Measurements from ENCODE around the gene BTD. TPM values are rescaled to one million over a fixed set of nuclear protein-coding genes. Genes with fewer than 3 reads are reported as not detected.

The BTD gene
- total and polyA plus RNA-seq, 10 of the 15 experiments (the other 5 are each of a cell fraction or from before 2014, with no cell fraction given), result 3.4 to 10.3 (median 5.0) TPM

DNA sequence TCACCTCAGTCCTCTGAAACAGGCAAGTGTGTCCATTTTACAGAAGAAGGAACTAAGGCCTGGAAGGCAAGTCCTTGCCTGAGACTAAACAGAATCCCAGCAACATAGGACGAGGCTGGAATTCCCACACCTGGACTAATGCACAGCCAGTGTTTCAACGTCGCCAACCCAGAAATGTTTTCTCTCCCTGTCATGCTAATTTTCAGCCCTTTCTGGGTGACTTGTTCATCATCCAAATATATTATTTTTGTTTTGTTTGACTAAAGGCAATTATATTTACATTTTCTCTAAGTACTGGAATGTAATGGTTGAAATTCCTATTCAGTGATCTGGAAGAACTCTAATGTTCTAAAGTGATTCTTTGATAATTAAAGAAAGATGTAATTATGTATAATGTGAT lies 51.8 kb downstream of the BTD start:
- no peak for DNase-seq (ENCODE audit: low read depth, low spot score)
- ChIA-PET RAD21 (ENCODE audit: unreplicated experiment) (interaction anchor here (1.4 kb wide), 1 partner anchor 14 kb away, joined by 4 read pairs; no protein-coding TSS in a partner anchor), SMC1A (ENCODE audit: uncharacterized antibody, unreplicated experiment) (interaction anchor here (1.5 to 1.7 kb wide), 2 partner anchors 23 to 159 kb away, joined by 5 to 8 read pairs; no protein-coding TSS in a partner anchor), CTCF (no interaction called here), POLR2A (no interaction called here)
- peaks cover 20% of the 10 kb centered on the region for H3K9me3 ChIP-seq (replicated peaks; ENCODE audit: control insufficient read depth, insufficient read depth, low read length)
- H3K4me1 ChIP-seq (ENCODE audit: control insufficient read depth, insufficient read depth, low read length), result peaks cover 21% of the 10 kb centered on the region
- FAIRE-seq, result no peak
- in situ Hi-C loops (cut with MboI), result no loop called here
- H3K36me3 ChIP-seq (ENCODE audit: control insufficient read depth in 2 of 2, insufficient read depth in 2 of 2, low read length in 1 of 2), result no peaks in the 10 kb centered on the region
- no peak for ATAC-seq
- H2AFZ ChIP-seq (ENCODE audit: control insufficient read depth, low read depth, low read length), result no peak overlapping the region
- no peaks in the 10 kb centered on the region for H3K27me3 ChIP-seq (replicated peaks in 1 of 2; ENCODE audit: control insufficient read depth in 2 of 2, insufficient read depth in 2 of 2, low read length in 1 of 2)
- no peak for TF ChIP-seq ZSCAN29 (IDR thresholded peaks at IDR 0.05)
- TF ChIP-seq FOS (IDR thresholded peaks at IDR 0.05; ENCODE audit: borderline replicate concordance, extremely low read depth, insufficient read length), result no peak
- TF ChIP-seq RCOR1 (conservative IDR thresholded peaks at IDR 0.05; ENCODE audit: low read depth, low read length), result no peak
- no peak for TF ChIP-seq HDGF (IDR thresholded peaks at IDR 0.05)
- TF ChIP-seq RAD21 (IDR thresholded peaks at IDR 0.05; ENCODE audit: insufficient read depth, low read depth, low read length), result no peak
- no peak for TF ChIP-seq ZNF24 (IDR thresholded peaks at IDR 0.05)
- TF ChIP-seq CBX5 (IDR thresholded peaks at IDR 0.05; ENCODE audit: low read depth), result no peak
- no peak for TF ChIP-seq SREBF1 (IDR thresholded peaks at IDR 0.05; ENCODE audit: low read length)
- TF ChIP-seq CHD4 (IDR thresholded peaks at IDR 0.05), result no peak
- TF ChIP-seq, protein P1, sequence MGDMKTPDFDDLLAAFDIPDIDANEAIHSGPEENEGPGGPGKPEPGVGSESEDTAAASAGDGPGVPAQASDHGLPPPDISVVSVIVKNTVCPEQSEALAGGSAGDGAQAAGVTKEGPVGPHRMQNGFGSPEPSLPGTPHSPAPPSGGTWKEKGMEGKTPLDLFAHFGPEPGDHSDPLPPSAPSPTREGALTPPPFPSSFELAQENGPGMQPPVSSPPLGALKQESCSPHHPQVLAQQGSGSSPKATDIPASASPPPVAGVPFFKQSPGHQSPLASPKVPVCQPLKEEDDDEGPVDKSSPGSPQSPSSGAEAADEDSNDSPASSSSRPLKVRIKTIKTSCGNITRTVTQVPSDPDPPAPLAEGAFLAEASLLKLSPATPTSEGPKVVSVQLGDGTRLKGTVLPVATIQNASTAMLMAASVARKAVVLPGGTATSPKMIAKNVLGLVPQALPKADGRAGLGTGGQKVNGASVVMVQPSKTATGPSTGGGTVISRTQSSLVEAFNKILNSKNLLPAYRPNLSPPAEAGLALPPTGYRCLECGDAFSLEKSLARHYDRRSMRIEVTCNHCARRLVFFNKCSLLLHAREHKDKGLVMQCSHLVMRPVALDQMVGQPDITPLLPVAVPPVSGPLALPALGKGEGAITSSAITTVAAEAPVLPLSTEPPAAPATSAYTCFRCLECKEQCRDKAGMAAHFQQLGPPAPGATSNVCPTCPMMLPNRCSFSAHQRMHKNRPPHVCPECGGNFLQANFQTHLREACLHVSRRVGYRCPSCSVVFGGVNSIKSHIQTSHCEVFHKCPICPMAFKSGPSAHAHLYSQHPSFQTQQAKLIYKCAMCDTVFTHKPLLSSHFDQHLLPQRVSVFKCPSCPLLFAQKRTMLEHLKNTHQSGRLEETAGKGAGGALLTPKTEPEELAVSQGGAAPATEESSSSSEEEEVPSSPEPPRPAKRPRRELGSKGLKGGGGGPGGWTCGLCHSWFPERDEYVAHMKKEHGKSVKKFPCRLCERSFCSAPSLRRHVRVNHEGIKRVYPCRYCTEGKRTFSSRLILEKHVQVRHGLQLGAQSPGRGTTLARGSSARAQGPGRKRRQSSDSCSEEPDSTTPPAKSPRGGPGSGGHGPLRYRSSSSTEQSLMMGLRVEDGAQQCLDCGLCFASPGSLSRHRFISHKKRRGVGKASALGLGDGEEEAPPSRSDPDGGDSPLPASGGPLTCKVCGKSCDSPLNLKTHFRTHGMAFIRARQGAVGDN (IDR thresholded peaks at IDR 0.05), result no peak
- no peak for TF ChIP-seq BCL11A (IDR thresholded peaks at IDR 0.05; ENCODE audit: low read depth, low read length)
- H3K79me2 ChIP-seq (ENCODE audit: control insufficient read depth, insufficient read depth, low read length), result no peaks in the 10 kb centered on the region
- no peak overlapping the region for H3K9ac ChIP-seq (ENCODE audit: control insufficient read depth, insufficient read depth, low read length)
- intact Hi-C loops (cut with micrococcal nuclease; ENCODE audit: unreplicated experiment), result no loop called here
- H3K4me3 ChIP-seq, result no peak overlapping the region
- no peak overlapping the region for H3K4me2 ChIP-seq (ENCODE audit: control insufficient read depth, insufficient read depth)
- 98% methylated on average over 3 of the region's 3 CpGs for WGBS (ENCODE audit: insufficient coverage, insufficient replicate concordance, low lambda C conversion rate, missing lambda C conversion rate)
- no peak overlapping the region for H3K27ac ChIP-seq (ENCODE audit: control insufficient read depth, insufficient read depth)
- BruUV-seq (replicated peaks), result no TSS peak
- H4K20me1 ChIP-seq (ENCODE audit: control insufficient read depth, insufficient read depth), result no peaks in the 10 kb centered on the region
